ENCODE results near the gene NOX3.

NOX3 gene

GRCh38 chr6:155399062-155399744 is 56.4 kb downstream of the NOX3 start:
- DNase-seq (ENCODE audit: low read depth) = no peak

GRCh38 chr6:155398701-155399061 is 57.0 kb downstream of the NOX3 start:
- no peak for DNase-seq (ENCODE audit: low read depth)

- DNase-seq (ENCODE audit: low read depth) = no peak
Observed at GRCh38 chr6:155398221-155398620, 57.4 kb downstream of the NOX3 start.

- no peak for DNase-seq (ENCODE audit: low read depth)
Observed at GRCh38 chr6:155397172-155397705, 58.4 kb downstream of the NOX3 start.

GRCh38 chr6:155396605-155397004 is 59.0 kb downstream of the NOX3 start:
- DNase-seq (ENCODE audit: low read depth) = no peak

- no peak for DNase-seq (ENCODE audit: low read depth)
Observed at GRCh38 chr6:155395339-155395738, 60.3 kb downstream of the NOX3 start.

GRCh38 chr6:155389130-155389529 is 66.5 kb downstream of the NOX3 start:
- no peak for DNase-seq (ENCODE audit: low read depth)

- DNase-seq (ENCODE audit: low read depth) = no peak
Observed at GRCh38 chr6:155388591-155388990, 67.0 kb downstream of the NOX3 start.

GRCh38 chr6:155387481-155387880 is 68.2 kb downstream of the NOX3 start:
- DNase-seq (ENCODE audit: low read depth) = no peak

GRCh38 chr6:155384321-155384952 is 71.2 kb downstream of the NOX3 start:
- DNase-seq (ENCODE audit: low read depth) = no peak

- DNase-seq (ENCODE audit: low read depth) = no peak
Observed at GRCh38 chr6:155383913-155384312, 71.7 kb downstream of the NOX3 start.

GRCh38 chr6:155382338-155382685 is 73.3 kb downstream of the NOX3 start:
- DNase-seq (ENCODE audit: low read depth) = peak; percentile 16

GRCh38 chr6:155381673-155382337 is 73.8 kb downstream of the NOX3 start:
- DNase-seq (ENCODE audit: low read depth) = no peak

GRCh38 chr6:155380666-155381332 is 74.8 kb downstream of the NOX3 start:
- no peak for DNase-seq (ENCODE audit: low read depth)

- DNase-seq (ENCODE audit: low read depth) = no peak
Observed at GRCh38 chr6:155378724-155379123, 76.9 kb downstream of the NOX3 start.

- DNase-seq (ENCODE audit: low read depth) = no peak
Observed at GRCh38 chr6:155378276-155378675, 77.4 kb downstream of the NOX3 start.

GRCh38 chr6:155377061-155377460 is 78.6 kb downstream of the NOX3 start:
- peak; percentile 26 for DNase-seq (ENCODE audit: low read depth)

GRCh38 chr6:155375801-155376200 is 79.8 kb downstream of the NOX3 start:
- DNase-seq (ENCODE audit: low read depth) = no peak

GRCh38 chr6:155374681-155375080 is 81.0 kb downstream of the NOX3 start:
- DNase-seq (ENCODE audit: low read depth) = no peak

- DNase-seq (ENCODE audit: low read depth) = no peak
Observed at GRCh38 chr6:155373276-155373675, 82.4 kb downstream of the NOX3 start.

GRCh38 chr6:155372256-155372655 is 83.4 kb downstream of the NOX3 start:
- DNase-seq (ENCODE audit: low read depth) = no peak

- DNase-seq (ENCODE audit: low read depth) = no peak
Observed at GRCh38 chr6:155371230-155371629, 84.4 kb downstream of the NOX3 start.

GRCh38 chr6:155366325-155366724 is 89.3 kb downstream of the NOX3 start:
- DNase-seq (ENCODE audit: low read depth) = no peak
